Gastroesophageal sphincter (tissue), 4 donors: Measurements from ENCODE around the gene ADAM10. TPM values are rescaled to one million over a fixed set of nuclear protein-coding genes. Genes with fewer than 3 reads are reported as not detected.
"Not testable (repeated sequence)": the region's sequence is repeated elsewhere in the genome, so short reads cannot be mapped to it uniquely, and the experiment has no call there.

Source experiments
- ATAC-seq: fragments of 150-250 bp; one replicate; pipeline ENCODE4 v1.9.1; 2016; ENCODE audit warnings: mild to moderate bottlenecking, moderate library complexity
- H3K27ac ChIP-seq, 4 donors: fragments of 200-600 bp; sonication (generic) in 3 of 4; 1 replicate in 3 of 4; 2 replicates in 1 of 4; pipeline ENCODE4 v1.5.1; 2016 to 2019
- H3K27me3 ChIP-seq: fragments of 200-600 bp; sonication (generic); one replicate; pipeline ENCODE4 v1.5.1; 2019
- H3K36me3 ChIP-seq, 2 donors: fragments of 200-600 bp; sonication (generic); one replicate each; pipeline ENCODE4 v1.5.1; 2019; ENCODE audit warnings: control low read depth in 1 of 2
- H3K4me1 ChIP-seq, 3 donors: fragments of 200-600 bp; sonication (generic); 1 replicate in 2 of 3; 2 replicates in 1 of 3; pipeline ENCODE4 v1.5.1; 2016 to 2019; ENCODE audit warnings: control low read depth in 2 of 3
- H3K4me3 ChIP-seq, 2 donors: fragments of 200-600 bp; sonication (generic); one replicate each; pipeline ENCODE4 v1.5.1; 2019; ENCODE audit warnings: mild to moderate bottlenecking in 1 of 2, moderate library complexity in 1 of 2
- H3K9me3 ChIP-seq, 3 donors: fragments of 200-600 bp; sonication (generic); one replicate each; pipeline ENCODE4 v1.5.1; 2017 to 2019; ENCODE audit warnings: control low read depth in 2 of 3
- EP300 ChIP-seq: sonication (generic); formaldehyde crosslinking; IDR thresholded peaks from one replicate; pipeline ENCODE4 v1.6.1; 2017; ENCODE audit warnings: antibody characterized with exemption, mild to moderate bottlenecking
- POLR2A ChIP-seq, 2 donors: fragments of 450-650 bp; IDR thresholded peaks; one replicate each; pipeline ENCODE4 v1.6.1; 2017; ENCODE audit warnings: antibody characterized with exemption in 2 of 2, mild to moderate bottlenecking in 2 of 2, moderate library complexity in 1 of 2
- POLR2AphosphoS5 ChIP-seq: sonication (generic); formaldehyde crosslinking; IDR thresholded peaks from one replicate; pipeline ENCODE4 v1.6.1; 2017; ENCODE audit warnings: antibody characterized with exemption
- WGBS, 2 donors: methylation state at CpG; one replicate each; pipeline ENCODE4 v1.1.5; 2018; ENCODE audit warnings: low coverage in 1 of 2; 5-methylcytosine and 5-hydroxymethylcytosine counted together
- total RNA-seq, 4 donors: library from RNA; depleted of rRNA; stranded (reverse); fragments of >200 nt; gene quantifications; one replicate each; pipeline ENCODE4 v1.1.0, GENCODE V29; 2016
- TF ChIP-seq, protein P1 (sequence below), 4 experiments: fragments of 200-600 bp in 2 of 4; fragments of 450-650 bp in 2 of 4; sonication (generic) in 1 of 4; IDR thresholded peaks; one replicate each; pipeline ENCODE4 v1.5.1; 2017 to 2019; ENCODE audit warnings: antibody characterized with exemption in 4 of 4, mild to moderate bottlenecking in 2 of 4, moderate library complexity in 2 of 4

Gene ADAM10
- total RNA-seq, 4 donors from 2014 or later, result 59.5 to 69.1 (median 62.3) TPM

DNA sequence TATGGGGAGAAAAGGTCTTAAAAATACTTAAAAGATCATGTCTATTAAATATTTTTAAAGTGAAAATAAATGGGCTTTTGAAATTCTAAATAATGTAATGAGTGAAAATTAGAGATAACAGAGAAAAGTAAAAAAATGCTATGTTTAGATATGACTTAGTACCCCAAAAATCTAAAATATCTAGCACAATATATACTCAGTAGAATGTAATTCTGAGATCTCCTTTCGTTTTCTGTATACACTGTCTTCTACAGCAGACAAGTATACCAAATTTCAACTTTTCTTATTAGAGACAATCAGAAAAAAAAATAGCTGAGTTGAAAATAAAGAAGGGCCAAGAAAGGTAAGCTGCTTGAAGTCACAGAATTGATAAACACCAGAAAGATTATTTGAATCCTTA lies 140.8 kb downstream of the ADAM10 start:
- no peak for ATAC-seq
- no peak overlapping the region for H3K4me3 ChIP-seq
- no peaks in the 10 kb centered on the region for H3K27me3 ChIP-seq
- no peaks in the 10 kb centered on the region for H3K4me1 ChIP-seq
- WGBS, 2 donors, result 61 to 63% methylated on average over 1 of the region's 1 CpG
- H3K9me3 ChIP-seq, result peaks cover 0 to under 1% (median 0%) of the 10 kb centered on the region in 3 donors
- peaks cover 0 to 48% of the 10 kb centered on the region in 2 donors for H3K36me3 ChIP-seq
- no peak overlapping the region for H3K27ac ChIP-seq
- TF ChIP-seq POLR2A (IDR thresholded peaks at IDR 0.05), result no peak
- TF ChIP-seq EP300, result no peak
- TF ChIP-seq, protein P1, sequence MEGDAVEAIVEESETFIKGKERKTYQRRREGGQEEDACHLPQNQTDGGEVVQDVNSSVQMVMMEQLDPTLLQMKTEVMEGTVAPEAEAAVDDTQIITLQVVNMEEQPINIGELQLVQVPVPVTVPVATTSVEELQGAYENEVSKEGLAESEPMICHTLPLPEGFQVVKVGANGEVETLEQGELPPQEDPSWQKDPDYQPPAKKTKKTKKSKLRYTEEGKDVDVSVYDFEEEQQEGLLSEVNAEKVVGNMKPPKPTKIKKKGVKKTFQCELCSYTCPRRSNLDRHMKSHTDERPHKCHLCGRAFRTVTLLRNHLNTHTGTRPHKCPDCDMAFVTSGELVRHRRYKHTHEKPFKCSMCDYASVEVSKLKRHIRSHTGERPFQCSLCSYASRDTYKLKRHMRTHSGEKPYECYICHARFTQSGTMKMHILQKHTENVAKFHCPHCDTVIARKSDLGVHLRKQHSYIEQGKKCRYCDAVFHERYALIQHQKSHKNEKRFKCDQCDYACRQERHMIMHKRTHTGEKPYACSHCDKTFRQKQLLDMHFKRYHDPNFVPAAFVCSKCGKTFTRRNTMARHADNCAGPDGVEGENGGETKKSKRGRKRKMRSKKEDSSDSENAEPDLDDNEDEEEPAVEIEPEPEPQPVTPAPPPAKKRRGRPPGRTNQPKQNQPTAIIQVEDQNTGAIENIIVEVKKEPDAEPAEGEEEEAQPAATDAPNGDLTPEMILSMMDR (IDR thresholded peaks at IDR 0.05), result no peak
- TF ChIP-seq POLR2AphosphoS5, result no peak

DNA sequence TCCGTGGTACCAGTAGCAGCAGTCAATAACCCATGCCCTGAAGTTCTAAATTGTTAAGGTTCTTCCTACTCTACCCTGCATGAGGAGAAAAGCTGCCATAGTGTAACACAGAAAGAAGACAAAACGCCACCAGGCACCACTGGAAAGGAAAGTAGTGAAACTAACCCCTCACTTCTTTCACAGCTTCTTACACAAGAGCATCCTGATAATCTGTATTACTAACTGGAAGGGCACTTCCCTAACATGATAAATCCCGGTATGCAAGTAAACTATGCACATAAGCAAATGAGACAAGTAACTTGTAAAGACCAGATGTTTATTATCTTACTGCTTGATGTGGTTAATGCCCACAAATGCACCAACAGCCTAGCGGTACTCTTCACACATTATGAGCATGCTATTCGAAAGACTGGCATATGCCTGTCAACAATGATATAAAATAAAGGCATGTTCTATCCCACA lies 141.3 kb downstream of the ADAM10 start:
- Histone ChIP-seq H3K4me3 (no peak overlapping the region), H3K4me1 (no peaks in the 10 kb centered on the region), H3K9me3 (no peaks in the 10 kb centered on the region), H3K27me3 (no peaks in the 10 kb centered on the region), H3K36me3 (peaks cover 0 to 49% of the 10 kb centered on the region in 2 donors), H3K27ac (no peak overlapping the region)
- TF ChIP-seq, protein P1 (IDR thresholded peaks at IDR 0.05), result no peak
- TF ChIP-seq POLR2AphosphoS5 (no peak), EP300 (no peak)
- WGBS, 2 donors, result 91 to 92% methylated on average over 5 of the region's 5 CpGs
- ATAC-seq, result no peak

DNA sequence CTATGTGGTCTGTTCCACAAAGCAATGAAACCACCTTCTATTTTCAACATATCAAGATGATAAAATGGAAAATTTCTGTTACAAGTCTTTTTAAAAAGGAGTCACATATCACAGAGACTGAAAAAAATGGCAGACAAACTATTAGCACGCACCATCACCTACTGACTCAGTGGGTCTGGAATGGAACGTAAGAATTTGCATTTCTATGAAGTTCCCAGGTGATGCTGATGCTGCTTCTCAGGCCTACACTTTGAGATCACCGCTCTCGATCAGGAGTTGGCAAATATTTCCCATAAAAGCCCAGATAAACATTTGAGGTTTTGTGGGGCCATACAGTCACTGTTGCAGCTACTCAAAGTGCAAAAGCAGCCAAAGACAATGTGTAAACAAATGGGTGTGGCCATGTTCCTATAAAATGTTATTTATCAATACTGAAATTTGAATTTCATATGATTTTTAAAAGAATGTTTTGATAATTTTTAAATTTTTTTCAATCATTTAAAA lies 142.9 kb downstream of the ADAM10 start:
- Histone ChIP-seq H3K4me1 (no peaks in the 10 kb centered on the region), H3K36me3 (peaks cover 0 to 43% of the 10 kb centered on the region in 2 donors), H3K27ac (no peak overlapping the region), H3K4me3 (no peak overlapping the region), H3K9me3 (no peaks in the 10 kb centered on the region), H3K27me3 (no peaks in the 10 kb centered on the region)
- ATAC-seq, result no peak
- 92 to 100% methylated on average over 4 of the region's 4 CpGs for WGBS, 2 donors
- TF ChIP-seq POLR2AphosphoS5 (no peak), POLR2A (IDR thresholded peaks at IDR 0.05) (no peak), EP300 (no peak)
- TF ChIP-seq, protein P1 (IDR thresholded peaks at IDR 0.05), result no peak

DNA sequence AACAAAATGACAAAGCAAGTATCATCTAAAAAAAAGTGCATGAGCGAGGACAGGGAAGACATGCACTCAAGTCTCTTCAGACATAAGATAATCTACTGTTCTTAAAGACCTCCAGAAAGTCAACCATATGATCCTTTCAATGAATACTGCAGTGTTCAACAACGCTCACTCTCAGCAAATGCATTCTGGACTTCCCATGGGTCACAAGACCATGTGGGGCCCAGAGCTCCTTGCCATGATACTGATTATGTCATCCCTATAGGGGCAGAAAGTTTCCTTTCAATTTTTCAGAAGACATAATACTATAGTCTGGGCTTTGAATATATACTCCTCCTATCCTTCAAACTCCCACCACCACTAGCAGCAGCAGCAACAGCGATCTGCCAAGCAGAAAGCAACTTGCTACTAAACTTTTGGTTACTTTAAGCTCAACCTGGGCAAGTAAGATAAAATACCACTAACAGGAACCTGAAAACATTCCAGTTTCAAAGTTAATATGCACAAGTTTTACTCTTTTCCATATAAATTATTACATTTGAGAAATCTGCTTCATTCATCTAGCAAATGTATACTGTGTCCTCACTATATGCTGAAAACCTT lies 143.5 kb downstream of the ADAM10 start:
- 94 to 95% methylated on average over 3 of the region's 3 CpGs for WGBS, 2 donors
- Histone ChIP-seq H3K9me3 (no peaks in the 10 kb centered on the region), H3K4me1 (no peaks in the 10 kb centered on the region), H3K4me3 (no peak overlapping the region), H3K36me3 (peaks cover 0 to 48% of the 10 kb centered on the region in 2 donors), H3K27ac (no peak overlapping the region), H3K27me3 (no peaks in the 10 kb centered on the region)
- no peak for ATAC-seq
- TF ChIP-seq POLR2AphosphoS5, result no peak
- no peak for TF ChIP-seq EP300
- TF ChIP-seq, protein P1 (IDR thresholded peaks at IDR 0.05), result no peak
- TF ChIP-seq POLR2A (IDR thresholded peaks at IDR 0.05), result no peak

DNA sequence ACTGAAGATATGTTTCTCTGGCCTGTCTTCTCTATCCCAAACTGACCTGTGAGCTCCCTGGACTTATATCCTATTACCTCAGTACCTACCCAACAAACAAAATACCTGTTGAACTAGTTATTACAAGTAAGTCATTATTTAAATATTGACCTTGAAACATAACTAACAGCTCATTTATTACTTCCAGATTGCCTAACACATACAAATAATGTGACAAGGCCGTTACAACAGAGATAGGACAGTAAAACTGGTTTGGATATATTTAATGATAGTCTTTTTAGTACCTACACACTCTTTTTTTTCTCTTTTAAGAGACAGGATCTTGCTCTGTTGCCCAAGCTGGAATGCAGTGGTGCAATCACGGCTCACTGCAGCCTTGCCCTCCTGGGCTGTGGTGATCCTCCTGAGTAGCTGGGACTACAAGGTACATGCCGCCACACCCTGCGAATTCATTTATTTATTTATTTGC lies 145.0 kb downstream of the ADAM10 start:
- 89 to 98% methylated on average over 2 to 3 of the region's 4 CpGs for WGBS, 2 donors
- Histone ChIP-seq H3K27ac (no peak overlapping the region), H3K36me3 (peaks cover 0 to 37% of the 10 kb centered on the region in 2 donors), H3K4me1 (no peaks in the 10 kb centered on the region), H3K27me3 (no peaks in the 10 kb centered on the region), H3K9me3 (no peaks in the 10 kb centered on the region), H3K4me3 (no peak overlapping the region)
- no peak for ATAC-seq
- no peak for TF ChIP-seq EP300
- TF ChIP-seq POLR2AphosphoS5, result no peak
- TF ChIP-seq, protein P1 (IDR thresholded peaks at IDR 0.05), result no peak
- no peak for TF ChIP-seq POLR2A (IDR thresholded peaks at IDR 0.05)

DNA sequence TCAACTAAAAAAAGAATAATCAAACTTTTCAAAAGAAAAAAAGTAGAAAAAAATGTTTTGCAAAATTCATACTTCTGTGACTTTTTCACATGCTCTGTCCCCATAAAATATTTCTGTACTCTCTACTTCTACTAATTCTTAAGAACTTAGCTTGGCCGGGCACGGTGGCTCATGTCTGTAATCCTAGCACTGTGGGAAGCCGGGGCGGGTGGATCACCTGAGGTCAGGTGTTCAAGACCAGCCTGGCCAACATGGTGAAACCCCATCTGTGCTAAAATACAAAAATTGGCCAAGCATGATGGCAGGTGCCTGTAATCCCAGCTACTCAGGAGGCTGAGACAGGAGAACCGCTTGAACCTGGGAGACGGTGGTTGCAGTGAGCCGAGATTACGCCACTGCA lies 145.6 kb downstream of the ADAM10 start:
- H3K9me3 ChIP-seq, H3K4me3 ChIP-seq, H3K4me1 ChIP-seq, ATAC-seq, H3K27me3 ChIP-seq, H3K27ac ChIP-seq: not testable (repeated sequence)
- WGBS, 2 donors, result 89 to 90% methylated on average over 6 to 7 of the region's 8 CpGs
- H3K36me3 ChIP-seq, result peaks cover 0 to 39% of the 10 kb centered on the region in 2 donors
